Lower leg skin (tissue), 4 donors: ENCODE results near the gene GPR18. TPM values are rescaled to one million over a fixed set of nuclear protein-coding genes. Genes with fewer than 3 reads are reported as not detected.

Experiments
- DNase-seq, 2 donors: peaks; one replicate each; pipeline ENCODE4 v3.0.0-alpha.2; 2019; ENCODE audit warnings: low spot score in 2 of 2
- H3K4me3 ChIP-seq: fragments of 200-600 bp; sonication (generic); 2 replicates; pipeline ENCODE4 v1.5.1; 2017; ENCODE audit warnings: mild to moderate bottlenecking, low read depth; ENCODE audit not compliant: poor library complexity, severe bottlenecking
- POLR2A ChIP-seq, 2 donors: fragments of 450-650 bp; IDR thresholded peaks; one replicate each; pipeline ENCODE4 v1.6.1; 2016 to 2017; ENCODE audit warnings: antibody characterized with exemption in 2 of 2, mild to moderate bottlenecking in 1 of 2, moderate library complexity in 1 of 2
- WGBS, 2 donors: methylation state at CpG; one replicate each; pipeline ENCODE4 v1.1.5; 2018; 5-methylcytosine and 5-hydroxymethylcytosine counted together
- intact Hi-C: fragments of 100-400 bp; cut with DNase I; formaldehyde crosslinking; loops from one replicate; pipeline ENCODE4 v1.15.0; 2023; ENCODE audit warnings: low total_unique reads
- total RNA-seq, 4 donors: library from RNA; depleted of rRNA; stranded (reverse); fragments of >200 nt; gene quantifications; one replicate each; pipeline ENCODE4 v1.1.0, GENCODE V29; 2016
- TF ChIP-seq, protein P1 (sequence below), 3 donors: fragments of 450-650 bp; IDR thresholded peaks; one replicate each; pipeline ENCODE4 v1.5.1; 2016; ENCODE audit warnings: antibody characterized with exemption in 3 of 3, mild to moderate bottlenecking in 3 of 3, moderate library complexity in 2 of 3

Gene GPR18
- total RNA-seq, 4 donors from 2014 or later = not detected

DNA sequence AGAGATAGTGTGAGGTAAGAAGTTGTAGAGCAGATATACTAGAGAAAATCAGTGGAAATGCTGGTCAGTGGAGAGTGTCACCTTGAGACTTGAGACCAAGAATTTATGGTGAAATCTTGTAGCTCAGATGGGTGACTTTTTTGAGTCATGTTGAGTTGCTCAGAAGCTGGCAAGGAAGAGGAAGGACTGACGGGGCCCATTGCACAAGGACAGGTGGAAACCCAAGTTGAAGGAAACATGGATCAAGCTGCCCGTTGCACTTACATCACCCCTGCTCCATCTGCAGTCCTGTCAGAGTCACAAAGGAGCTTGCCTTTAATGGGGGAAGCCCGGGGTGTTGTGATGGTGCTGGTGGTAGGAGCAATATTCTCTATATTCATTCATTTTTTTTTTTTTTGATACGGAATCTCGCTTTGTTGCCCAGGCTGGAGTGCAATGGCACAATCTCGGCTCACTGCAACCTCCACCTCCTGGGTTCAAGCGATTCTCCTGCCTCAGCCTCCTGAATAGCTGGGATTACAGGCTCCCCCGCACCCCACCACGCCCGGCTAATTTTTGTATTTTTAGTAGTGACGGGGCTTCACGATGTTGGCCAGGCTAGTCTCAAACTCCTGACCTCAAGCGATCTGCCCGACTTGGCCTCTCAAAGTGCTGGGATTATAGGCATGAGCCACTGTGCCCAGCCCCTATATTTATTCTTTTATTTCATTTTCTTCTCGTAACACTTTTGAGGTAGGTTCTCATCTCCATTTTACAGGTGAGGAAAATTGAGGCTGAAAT, 30.1 kb downstream of the GPR18 start:
- TF ChIP-seq POLR2A (IDR thresholded peaks at IDR 0.05) = no peak
- TF ChIP-seq, protein P1, sequence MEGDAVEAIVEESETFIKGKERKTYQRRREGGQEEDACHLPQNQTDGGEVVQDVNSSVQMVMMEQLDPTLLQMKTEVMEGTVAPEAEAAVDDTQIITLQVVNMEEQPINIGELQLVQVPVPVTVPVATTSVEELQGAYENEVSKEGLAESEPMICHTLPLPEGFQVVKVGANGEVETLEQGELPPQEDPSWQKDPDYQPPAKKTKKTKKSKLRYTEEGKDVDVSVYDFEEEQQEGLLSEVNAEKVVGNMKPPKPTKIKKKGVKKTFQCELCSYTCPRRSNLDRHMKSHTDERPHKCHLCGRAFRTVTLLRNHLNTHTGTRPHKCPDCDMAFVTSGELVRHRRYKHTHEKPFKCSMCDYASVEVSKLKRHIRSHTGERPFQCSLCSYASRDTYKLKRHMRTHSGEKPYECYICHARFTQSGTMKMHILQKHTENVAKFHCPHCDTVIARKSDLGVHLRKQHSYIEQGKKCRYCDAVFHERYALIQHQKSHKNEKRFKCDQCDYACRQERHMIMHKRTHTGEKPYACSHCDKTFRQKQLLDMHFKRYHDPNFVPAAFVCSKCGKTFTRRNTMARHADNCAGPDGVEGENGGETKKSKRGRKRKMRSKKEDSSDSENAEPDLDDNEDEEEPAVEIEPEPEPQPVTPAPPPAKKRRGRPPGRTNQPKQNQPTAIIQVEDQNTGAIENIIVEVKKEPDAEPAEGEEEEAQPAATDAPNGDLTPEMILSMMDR (IDR thresholded peaks at IDR 0.05) = no peak
- DNase-seq = no peak
- intact Hi-C loops = no loop called here
- whole genome bisulfite sequencing, 2 donors = 94 to 95% methylated on average over 14 of the region's 15 CpGs
- H3K4me3 ChIP-seq = no peak overlapping the region

DNA sequence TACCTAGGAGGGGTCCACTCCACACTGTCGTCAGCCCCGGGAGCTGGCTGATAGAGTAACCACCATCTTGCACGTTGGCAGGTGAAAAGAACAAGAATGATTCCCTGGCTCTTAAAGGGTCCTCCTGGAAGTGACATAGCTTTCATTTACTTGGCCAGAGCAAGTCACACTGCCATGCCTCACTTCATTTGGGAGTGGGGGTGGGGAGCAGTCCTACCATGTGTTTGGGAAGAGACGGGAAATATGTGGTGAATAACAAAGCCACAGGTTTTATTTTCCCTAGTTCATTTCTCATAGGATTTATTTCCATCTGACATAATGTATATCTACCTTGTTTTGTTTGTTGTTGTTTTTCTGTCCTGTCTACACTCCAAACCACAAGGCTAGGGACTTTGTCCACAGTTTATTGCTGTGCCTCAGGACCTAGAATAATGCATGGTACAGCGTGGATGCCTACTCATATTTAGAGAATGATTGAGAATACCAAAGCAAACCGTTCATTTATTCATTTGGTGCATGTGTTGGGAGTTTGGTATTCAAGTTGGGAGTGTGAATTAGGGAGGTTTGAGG, 30.8 kb downstream of the GPR18 start:
- intact Hi-C loops = no loop called here
- WGBS, 2 donors = 82 to 93% methylated on average over 6 of the region's 6 CpGs

DNA sequence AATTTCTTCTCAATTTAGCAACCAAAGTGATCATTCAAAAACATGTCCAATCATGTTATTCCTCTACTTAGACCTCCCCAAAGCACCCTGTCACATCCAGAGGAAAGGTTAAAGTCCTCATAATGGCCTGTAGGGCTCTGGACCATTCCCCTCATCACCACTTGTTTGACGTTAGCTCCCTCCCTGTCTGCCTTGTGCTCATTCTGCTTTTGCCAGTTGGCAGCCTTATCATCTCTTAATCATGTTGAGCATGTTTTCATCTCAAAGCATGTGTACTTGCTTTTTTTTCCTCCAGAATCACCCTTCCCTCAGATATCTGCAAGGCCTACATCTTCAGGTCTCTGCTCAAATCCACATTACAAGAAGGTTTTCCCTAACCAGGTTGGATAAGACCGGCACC, 31.7 kb downstream of the GPR18 start:
- no peak overlapping the region for H3K4me3 ChIP-seq
- intact Hi-C loops = no loop called here
- TF ChIP-seq, protein P1 (IDR thresholded peaks at IDR 0.05) = no peak
- TF ChIP-seq POLR2A (IDR thresholded peaks at IDR 0.05) = no peak
- 60 to 68% methylated on average over 2 of the region's 2 CpGs for WGBS, 2 donors
- no peak for DNase-seq

More for the DNA sequence above, 30.8 kb downstream of the GPR18 start:
- TF ChIP-seq POLR2A (IDR thresholded peaks at IDR 0.05) = no peak
- no peak for DNase-seq
- H3K4me3 ChIP-seq = no peak overlapping the region

DNA sequence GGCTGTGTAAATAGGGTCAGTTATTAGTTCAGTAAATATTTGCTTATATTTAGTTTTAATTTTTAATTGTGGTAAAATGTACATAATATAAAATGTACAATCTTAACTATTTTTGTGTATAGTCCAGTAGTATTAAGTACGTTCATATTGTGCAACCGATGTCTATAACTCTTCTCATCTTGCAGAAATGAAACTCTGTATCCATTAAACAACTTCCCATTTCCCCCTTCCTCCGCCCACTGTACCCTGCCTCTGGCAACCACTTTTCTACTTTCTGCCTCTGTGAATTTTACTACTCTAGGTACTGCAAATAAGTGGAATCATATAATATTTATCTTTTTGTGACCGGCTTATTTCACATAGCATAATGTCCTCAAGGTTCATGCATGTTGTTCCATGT, 33.1 kb downstream of the GPR18 start:
- no peak for DNase-seq
- no peak overlapping the region for H3K4me3 ChIP-seq
- WGBS, 2 donors = 65 to 68% methylated on average over 4 of the region's 4 CpGs
- intact Hi-C loops = no loop called here
- no peak for TF ChIP-seq POLR2A (IDR thresholded peaks at IDR 0.05)
- TF ChIP-seq, protein P1 (IDR thresholded peaks at IDR 0.05) = no peak

DNA sequence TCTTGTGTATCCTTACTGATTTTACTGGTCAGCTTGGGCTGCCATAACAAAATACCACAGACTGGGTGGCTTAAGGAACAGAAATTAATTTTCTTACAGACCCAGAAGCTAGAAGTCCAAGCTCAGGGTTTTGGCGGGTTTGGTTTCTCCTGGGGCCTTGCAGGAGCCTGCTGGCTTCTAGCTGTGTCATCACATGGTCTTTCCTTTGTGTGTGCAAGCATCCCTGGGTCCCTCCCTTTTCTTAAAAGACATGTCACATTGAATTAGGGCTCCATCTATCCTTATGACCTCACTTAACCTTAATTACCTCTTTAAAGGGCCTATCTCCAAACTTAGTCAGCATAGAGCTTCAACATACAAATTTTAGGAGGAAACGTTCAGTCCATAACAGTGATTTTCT, 34.2 kb downstream of the GPR18 start:
- H3K4me3 ChIP-seq = no peak overlapping the region
- no peak for TF ChIP-seq POLR2A (IDR thresholded peaks at IDR 0.05)
- TF ChIP-seq, protein P1 (IDR thresholded peaks at IDR 0.05) = no peak
- 64 to 67% methylated on average over 2 of the region's 2 CpGs for WGBS, 2 donors
- intact Hi-C loops = no loop called here
- no peak for DNase-seq

DNA sequence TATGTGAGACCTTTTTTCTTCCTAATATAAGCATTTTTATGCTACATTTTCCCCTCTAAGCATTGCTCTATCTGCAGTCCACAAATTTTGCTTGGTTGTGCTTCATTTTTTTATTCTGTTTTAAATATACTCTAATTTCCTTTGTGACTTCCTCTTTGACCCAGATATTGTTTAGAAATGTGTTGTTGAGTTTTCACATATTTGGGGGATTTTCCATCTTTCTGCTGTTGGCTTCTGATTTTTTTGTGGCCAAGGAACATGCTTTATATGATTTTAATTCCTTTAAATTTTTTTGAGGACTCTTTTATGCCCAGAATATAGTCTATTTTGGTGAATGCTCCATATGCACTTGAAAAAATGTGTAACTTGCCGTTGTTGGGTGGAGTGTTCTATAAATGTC, 34.6 kb downstream of the GPR18 start:
- H3K4me3 ChIP-seq = no peak overlapping the region
- no peak for DNase-seq
- WGBS, 2 donors = 44 to 48% methylated on average over 1 of the region's 1 CpG
- TF ChIP-seq POLR2A (IDR thresholded peaks at IDR 0.05) = no peak
- TF ChIP-seq, protein P1 (IDR thresholded peaks at IDR 0.05) = no peak
- intact Hi-C loops = no loop called here
